Measurements from ENCODE around the gene CECR2.

DNA sequence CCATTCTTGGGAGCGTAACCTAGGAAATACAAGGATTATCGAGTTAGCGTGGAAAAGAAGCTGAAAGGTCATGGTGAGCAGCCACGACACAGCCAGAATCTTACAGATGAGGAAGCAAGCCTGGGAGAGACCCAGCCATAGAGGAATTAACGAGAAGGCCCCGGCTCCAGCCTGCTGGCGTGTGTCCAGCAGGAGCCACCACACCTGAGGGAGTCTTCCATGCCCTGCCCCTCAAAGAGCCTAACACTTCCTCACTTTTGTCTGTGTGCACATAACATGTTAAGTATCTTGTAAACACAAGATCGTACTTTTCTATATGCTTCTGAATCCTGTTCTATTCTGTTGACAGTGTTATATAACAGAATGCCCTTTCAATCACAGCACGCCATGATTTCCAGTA, 18.1 kb downstream of the CECR2 start:
- no peak for TF ChIP-seq TAF1 (IDR thresholded peaks at IDR 0.05; ENCODE audit: borderline replicate concordance, insufficient read depth, low read length)
- TF ChIP-seq REST (IDR thresholded peaks at IDR 0.05; ENCODE audit: insufficient read depth in 1 of 2, low read depth in 2 of 2, low read length in 2 of 2) = no peak
- no peak for TF ChIP-seq POLR2AphosphoS5 (IDR thresholded peaks at IDR 0.05; ENCODE audit: low read depth, low read length)

Measured in PFSK-1 (cell line).